Suprapubic skin (tissue), 4 donors: Measurements from ENCODE around the gene KIAA1328.

ENCODE experiments used
- POLR2A ChIP-seq, 2 donors: fragments of 450-650 bp; IDR thresholded peaks; one replicate each; pipeline ENCODE4 v1.6.1; 2017; ENCODE audit warnings: antibody characterized with exemption in 2 of 2, mild to moderate bottlenecking in 2 of 2, moderate library complexity in 2 of 2
- POLR2AphosphoS5 ChIP-seq, 3 donors: sonication (generic); formaldehyde crosslinking; IDR thresholded peaks; one replicate each; pipeline ENCODE4 v1.6.1; 2017; ENCODE audit warnings: antibody characterized with exemption in 3 of 3
- TF ChIP-seq, protein P1 (sequence below), 2 donors: fragments of 200-600 bp in 1 of 2; fragments of 450-650 bp in 1 of 2; sonication (generic) in 1 of 2; IDR thresholded peaks; one replicate each; pipeline ENCODE4 v1.5.1; 2016 to 2019; ENCODE audit warnings: antibody characterized with exemption in 2 of 2, mild to moderate bottlenecking in 1 of 2, moderate library complexity in 1 of 2

DNA sequence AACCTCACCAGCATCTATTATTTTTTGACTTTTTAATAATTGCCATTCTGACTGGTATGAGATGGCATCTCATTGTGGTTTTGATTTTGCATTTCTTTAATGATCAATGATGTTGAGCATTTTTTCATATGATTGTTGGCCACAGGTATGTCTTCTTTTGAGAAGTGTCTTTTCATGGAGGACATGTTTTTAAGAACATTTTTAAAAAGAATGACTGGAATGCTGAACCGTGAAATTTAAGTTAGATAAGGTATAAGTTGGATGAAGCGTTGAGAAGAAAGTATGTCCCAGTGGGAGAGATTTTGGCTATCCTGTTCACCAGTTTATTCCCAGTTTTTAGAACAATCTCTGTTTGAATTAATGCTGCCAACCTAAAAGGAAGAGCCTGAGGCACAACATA lies 370.8 kb downstream of the KIAA1328 start:
- no peak for TF ChIP-seq POLR2AphosphoS5 (IDR thresholded peaks at IDR 0.05)
- TF ChIP-seq, protein P1, sequence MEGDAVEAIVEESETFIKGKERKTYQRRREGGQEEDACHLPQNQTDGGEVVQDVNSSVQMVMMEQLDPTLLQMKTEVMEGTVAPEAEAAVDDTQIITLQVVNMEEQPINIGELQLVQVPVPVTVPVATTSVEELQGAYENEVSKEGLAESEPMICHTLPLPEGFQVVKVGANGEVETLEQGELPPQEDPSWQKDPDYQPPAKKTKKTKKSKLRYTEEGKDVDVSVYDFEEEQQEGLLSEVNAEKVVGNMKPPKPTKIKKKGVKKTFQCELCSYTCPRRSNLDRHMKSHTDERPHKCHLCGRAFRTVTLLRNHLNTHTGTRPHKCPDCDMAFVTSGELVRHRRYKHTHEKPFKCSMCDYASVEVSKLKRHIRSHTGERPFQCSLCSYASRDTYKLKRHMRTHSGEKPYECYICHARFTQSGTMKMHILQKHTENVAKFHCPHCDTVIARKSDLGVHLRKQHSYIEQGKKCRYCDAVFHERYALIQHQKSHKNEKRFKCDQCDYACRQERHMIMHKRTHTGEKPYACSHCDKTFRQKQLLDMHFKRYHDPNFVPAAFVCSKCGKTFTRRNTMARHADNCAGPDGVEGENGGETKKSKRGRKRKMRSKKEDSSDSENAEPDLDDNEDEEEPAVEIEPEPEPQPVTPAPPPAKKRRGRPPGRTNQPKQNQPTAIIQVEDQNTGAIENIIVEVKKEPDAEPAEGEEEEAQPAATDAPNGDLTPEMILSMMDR (IDR thresholded peaks at IDR 0.05), result no peak
- no peak for TF ChIP-seq POLR2A (IDR thresholded peaks at IDR 0.05)
